ENCODE results near the gene TSTD2. TPM values are rescaled to one million over a fixed set of nuclear protein-coding genes. Genes with fewer than 3 reads are reported as not detected.
"Not testable (repeated sequence)": the region's sequence is repeated elsewhere in the genome, so short reads cannot be mapped to it uniquely, and the experiment has no call there.

TSTD2 gene
- total RNA-seq, 2 experiments from 2014 or later, result 10.3 to 13.4 TPM

DNA sequence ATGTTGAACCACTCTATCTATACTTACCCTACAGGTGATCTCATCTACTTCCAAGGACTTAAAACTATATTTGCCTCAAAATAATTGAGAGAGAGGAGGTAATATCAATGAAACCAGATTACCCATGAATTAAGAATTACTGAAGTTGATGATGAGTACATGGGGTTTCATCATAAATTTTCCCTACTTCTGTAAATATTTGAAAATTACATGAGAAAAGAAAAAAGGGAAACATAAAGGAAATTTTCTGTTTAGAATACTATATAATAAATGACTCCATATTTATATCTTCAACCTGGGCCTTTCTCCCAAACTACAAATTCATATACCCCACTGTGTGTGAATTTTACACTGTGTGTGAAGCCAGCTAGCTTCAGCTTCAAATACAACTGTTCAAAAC lies 2.6 kb downstream of the TSTD2 start:
- Mint-ChIP-seq H3K27me3 (no peaks in the 10 kb centered on the region), H3K27ac (no peak overlapping the region)
- POLR2A ChIA-PET, result interaction anchor here (1.2 kb wide), 1 partner anchor 67 kb away, joined by 3 read pairs; the partner anchor contains the start of gene XPA

DNA sequence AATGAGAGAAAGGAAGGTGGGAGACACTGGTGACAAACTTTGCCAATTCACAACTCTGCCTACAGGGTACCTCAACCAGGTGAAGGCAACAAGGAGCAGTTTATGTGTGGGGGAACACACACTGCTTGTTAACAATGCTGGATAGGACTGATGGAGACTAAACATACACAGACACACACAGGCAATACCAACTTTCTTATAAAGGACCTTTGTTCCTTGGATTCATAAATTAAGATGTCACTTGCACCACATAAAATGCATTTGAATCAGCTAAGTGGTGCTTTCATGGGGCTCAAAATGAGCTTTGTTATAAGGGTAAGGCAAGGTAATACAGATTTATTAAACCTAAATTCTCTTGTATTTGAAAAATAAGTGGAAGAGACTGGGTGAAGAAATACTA lies 4.0 kb downstream of the TSTD2 start:
- Mint-ChIP-seq H3K36me3 (peaks cover 10% of the 10 kb centered on the region), H3K4me1 (ENCODE audit: low read depth) (peaks cover 19% of the 10 kb centered on the region), H3K4me3 (no peak overlapping the region), H3K9me3 (no peaks in the 10 kb centered on the region), H3K27ac (no peak overlapping the region), H3K27me3 (no peaks in the 10 kb centered on the region)
- CTCF ChIA-PET, result interaction anchor here (3.0 to 3.3 kb wide), 2 partner anchors 13 to 30 kb away, joined by 11 read pairs; no protein-coding TSS in a partner anchor
- DNase-seq, result no peak
- intact Hi-C loops (cut with micrococcal nuclease), result no loop called here
- POLR2A ChIA-PET, result no interaction called here

More for the DNA sequence above, 2.6 kb downstream of the TSTD2 start:
- CTCF ChIA-PET, result interaction anchor here (3.0 to 3.7 kb wide), 2 partner anchors 15 kb away, joined by 11 to 28 read pairs; no protein-coding TSS in a partner anchor
- Mint-ChIP-seq H3K4me1 (ENCODE audit: low read depth) (peaks cover 32% of the 10 kb centered on the region), H3K9me3 (no peaks in the 10 kb centered on the region), H3K36me3 (peaks cover 14% of the 10 kb centered on the region), H3K4me3 (no peak overlapping the region)
- intact Hi-C loops (cut with micrococcal nuclease), result loop anchor here (5.0 to 10.0 kb wide), 5 partner anchors 174 to 1753 kb away; partner anchors contain the start of genes ERCC6L2, ZNF367 and ZNF782
- DNase-seq, result no peak

DNA sequence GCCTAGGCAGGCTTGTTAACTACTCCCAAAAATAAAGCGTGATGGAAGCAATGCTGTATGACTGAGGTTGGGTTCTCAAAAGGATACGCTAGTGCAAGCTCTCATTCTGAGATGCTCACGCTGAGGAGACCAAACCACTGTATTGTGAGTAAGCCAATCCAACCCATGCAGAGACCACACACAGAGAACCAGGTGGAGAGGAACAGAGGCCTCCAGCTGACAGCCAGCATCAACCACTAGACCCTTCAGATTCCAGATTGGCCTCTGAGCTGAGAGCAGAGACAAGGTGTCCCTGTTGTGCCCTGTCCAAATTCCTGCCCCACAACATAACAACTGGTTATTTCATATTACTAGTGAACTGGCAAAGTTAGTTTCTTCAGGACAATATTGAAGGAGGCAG lies 4.5 kb downstream of the TSTD2 start:
- no peak overlapping the region for H3K4me3 Mint-ChIP-seq
- ChIA-PET CTCF (interaction anchor here (3.0 to 3.3 kb wide), 2 partner anchors 13 to 30 kb away, joined by 11 read pairs; no protein-coding TSS in a partner anchor), POLR2A (no interaction called here)
- DNase-seq, result no peak
- H3K27me3 Mint-ChIP-seq, result no peaks in the 10 kb centered on the region
- H3K27ac Mint-ChIP-seq, result no peak overlapping the region
- intact Hi-C loops (cut with micrococcal nuclease), result no loop called here
- H3K9me3 Mint-ChIP-seq, result no peaks in the 10 kb centered on the region
- peaks cover 19% of the 10 kb centered on the region for H3K4me1 Mint-ChIP-seq (ENCODE audit: low read depth)
- peaks cover 7% of the 10 kb centered on the region for H3K36me3 Mint-ChIP-seq

DNA sequence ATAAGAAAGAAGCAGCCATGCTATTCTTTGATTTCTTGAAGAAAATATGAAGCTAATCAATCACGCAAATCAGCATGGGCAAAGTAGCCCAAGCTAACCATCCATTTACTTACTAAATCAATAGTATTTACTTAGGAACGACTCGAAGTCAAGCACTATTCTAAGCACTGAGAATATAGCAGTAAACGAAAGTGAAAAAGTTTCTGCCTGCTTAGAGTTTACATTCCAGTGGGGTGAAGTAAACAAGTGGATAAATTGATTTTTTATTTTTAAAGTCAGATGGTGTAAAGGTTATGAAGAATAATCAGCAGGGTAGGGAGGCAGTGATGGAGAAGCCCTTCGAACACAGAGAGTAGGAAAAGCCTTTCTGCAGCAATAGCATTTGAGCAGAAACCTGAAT lies 5.5 kb downstream of the TSTD2 start:
- CTCF ChIA-PET, result interaction anchor here (3.0 to 3.3 kb wide), 2 partner anchors 12 to 29 kb away, joined by 11 read pairs; no protein-coding TSS in a partner anchor
- H3K36me3 Mint-ChIP-seq, result peaks cover 9% of the 10 kb centered on the region
- no peaks in the 10 kb centered on the region for H3K27me3 Mint-ChIP-seq
- DNase-seq, result no peak
- peaks cover 19% of the 10 kb centered on the region for H3K4me1 Mint-ChIP-seq (ENCODE audit: low read depth)
- POLR2A ChIA-PET, result no interaction called here
- H3K9me3 Mint-ChIP-seq, result no peaks in the 10 kb centered on the region
- intact Hi-C loops (cut with micrococcal nuclease), result no loop called here
- no peak overlapping the region for H3K4me3 Mint-ChIP-seq
- H3K27ac Mint-ChIP-seq, result no peak overlapping the region

DNA sequence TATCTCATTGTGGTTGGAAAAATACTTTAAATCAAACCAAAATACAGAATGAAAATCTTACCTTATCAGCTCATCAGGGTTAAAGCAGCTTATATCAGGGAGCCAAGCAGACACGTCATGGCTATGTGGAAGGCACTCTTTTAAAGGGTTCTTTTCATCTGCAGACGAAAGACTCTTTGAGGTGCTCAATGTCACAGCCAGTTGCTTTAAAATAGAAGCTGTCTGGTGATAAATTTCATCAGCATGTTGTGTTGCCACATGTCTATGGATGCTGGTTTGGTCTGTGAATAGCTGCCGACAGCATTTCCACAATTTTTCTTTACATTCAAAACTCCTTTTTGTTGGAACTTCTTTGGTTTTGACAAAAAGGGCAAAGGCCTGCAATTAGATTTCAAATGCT lies 7.5 kb downstream of the TSTD2 start:
- no peak overlapping the region for H3K27ac Mint-ChIP-seq
- H3K9me3 Mint-ChIP-seq, result no peaks in the 10 kb centered on the region
- ChIA-PET POLR2A (no interaction called here), CTCF (interaction anchor here (2.0 kb wide), 1 partner anchor 10 kb away, joined by 11 read pairs; no protein-coding TSS in a partner anchor)
- intact Hi-C loops (cut with micrococcal nuclease), result no loop called here
- H3K4me3 Mint-ChIP-seq, result no peak overlapping the region
- no peaks in the 10 kb centered on the region for H3K27me3 Mint-ChIP-seq
- DNase-seq, result no peak
- H3K36me3 Mint-ChIP-seq, result peaks cover 10% of the 10 kb centered on the region
- H3K4me1 Mint-ChIP-seq (ENCODE audit: low read depth), result peaks cover 11% of the 10 kb centered on the region

DNA sequence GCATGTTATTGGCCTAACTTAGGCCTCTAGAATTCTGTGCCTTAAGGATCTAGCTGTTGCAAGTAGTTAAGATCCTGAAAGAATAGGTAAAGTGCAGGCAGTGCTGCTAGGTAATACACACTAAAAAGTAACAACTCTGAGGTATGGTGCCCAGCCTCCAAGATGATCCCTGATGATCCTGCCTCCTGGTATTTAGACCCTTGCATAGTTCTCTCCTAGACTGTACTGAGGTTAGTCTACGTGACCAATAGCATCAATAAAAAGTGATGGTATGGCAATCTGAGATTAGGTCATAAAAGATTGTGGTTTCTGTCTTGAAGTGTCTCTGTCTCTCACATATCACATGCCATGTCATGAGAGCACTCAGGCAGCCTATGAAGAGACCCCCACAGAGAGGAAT lies 9.2 kb downstream of the TSTD2 start:
- CTCF ChIA-PET, result interaction anchor here (0.7 kb wide), 1 partner anchor 25 kb away, joined by 4 read pairs; no protein-coding TSS in a partner anchor
- Mint-ChIP-seq H3K4me3 (no peak overlapping the region), H3K4me1 (ENCODE audit: low read depth) (peaks cover 3% of the 10 kb centered on the region), H3K27ac (no peak overlapping the region), H3K9me3 (no peaks in the 10 kb centered on the region), H3K36me3 (peaks cover 12% of the 10 kb centered on the region), H3K27me3 (no peaks in the 10 kb centered on the region)
- intact Hi-C loops (cut with micrococcal nuclease), result no loop called here
- no peak for DNase-seq
- POLR2A ChIA-PET, result no interaction called here

DNA sequence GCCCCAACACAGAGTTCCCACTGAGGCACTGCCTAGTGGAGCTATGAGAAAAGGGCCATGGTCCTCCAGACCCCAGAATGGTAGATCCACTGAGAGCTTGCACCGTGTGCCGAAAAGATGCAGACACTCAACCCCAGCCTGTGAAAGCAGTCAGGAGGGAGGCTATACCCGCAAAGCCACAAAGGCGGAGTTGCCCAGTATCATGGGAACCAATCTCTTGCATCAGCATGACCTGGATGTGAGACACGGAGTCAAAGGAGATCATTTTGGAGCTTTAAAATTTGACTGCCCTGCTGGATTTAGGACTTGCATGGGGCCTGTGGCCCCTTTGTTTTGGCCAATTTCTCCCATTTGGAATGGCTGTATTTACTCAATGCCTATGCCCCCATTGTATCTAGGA lies 10.7 kb downstream of the TSTD2 start:
- CTCF ChIA-PET; intact Hi-C loops (cut with micrococcal nuclease); H3K9me3 Mint-ChIP-seq; DNase-seq; POLR2A ChIA-PET; H3K27ac Mint-ChIP-seq; H3K27me3 Mint-ChIP-seq; H3K4me3 Mint-ChIP-seq: not testable (repeated sequence)
- H3K4me1 Mint-ChIP-seq (ENCODE audit: low read depth), result peaks cover 12% of the 10 kb centered on the region
- peaks cover 12% of the 10 kb centered on the region for H3K36me3 Mint-ChIP-seq

DNA sequence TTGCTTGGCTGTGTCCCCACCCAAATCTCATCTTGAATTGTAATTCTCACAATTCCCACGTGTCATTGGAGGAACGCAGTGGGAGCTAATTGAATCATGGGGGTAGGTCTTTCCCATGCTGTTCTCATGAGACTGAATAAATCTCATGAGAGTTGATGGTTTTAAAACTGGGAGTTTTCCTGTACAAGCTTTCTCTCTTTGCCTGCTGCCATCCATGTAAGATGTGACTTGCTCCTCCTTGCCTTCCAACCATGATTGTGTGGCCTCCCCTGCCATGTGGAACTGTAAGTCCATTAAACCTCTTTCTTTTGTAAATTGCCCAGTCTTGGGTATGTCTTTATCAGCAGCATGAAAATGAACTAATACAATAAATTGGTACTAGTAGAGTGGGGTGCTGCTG lies 13.1 kb downstream of the TSTD2 start:
- peaks cover 12% of the 10 kb centered on the region for H3K4me1 Mint-ChIP-seq (ENCODE audit: low read depth)
- intact Hi-C loops (cut with micrococcal nuclease); H3K4me3 Mint-ChIP-seq; H3K27me3 Mint-ChIP-seq; CTCF ChIA-PET; POLR2A ChIA-PET; H3K27ac Mint-ChIP-seq; H3K9me3 Mint-ChIP-seq; DNase-seq: not testable (repeated sequence)
- H3K36me3 Mint-ChIP-seq, result peaks cover 15% of the 10 kb centered on the region

DNA sequence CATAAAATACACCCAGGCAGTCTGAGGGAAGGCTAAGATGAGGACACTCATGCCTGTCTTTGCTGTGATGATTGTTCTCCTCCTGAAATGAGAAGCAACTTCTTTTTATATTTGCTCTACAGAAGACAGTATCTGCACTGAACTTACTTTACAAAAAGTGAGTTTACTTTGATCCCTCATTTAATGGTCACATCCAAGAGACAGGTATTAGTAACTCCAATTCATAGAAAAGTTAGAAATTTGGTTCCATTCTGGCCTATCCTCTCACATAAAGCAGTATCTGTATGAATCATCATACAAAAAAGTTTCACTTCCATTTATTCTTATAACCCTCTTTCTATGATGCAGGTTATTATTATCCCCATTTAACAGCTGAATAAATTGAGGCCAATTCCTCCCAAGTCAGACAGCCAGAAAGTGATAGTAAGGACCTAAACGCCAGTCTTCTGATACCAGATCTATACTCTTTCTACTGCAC lies 15.2 kb downstream of the TSTD2 start:
- intact Hi-C loops (cut with micrococcal nuclease), result no loop called here
- CTCF ChIA-PET, result interaction anchor here (1.2 to 1.6 kb wide), 2 partner anchors 19 to 149 kb away, joined by 4 to 5 read pairs; no protein-coding TSS in a partner anchor
- Mint-ChIP-seq H3K9me3 (no peaks in the 10 kb centered on the region), H3K27me3 (no peaks in the 10 kb centered on the region), H3K36me3 (peaks cover 12% of the 10 kb centered on the region), H3K4me3 (no peak overlapping the region), H3K4me1 (ENCODE audit: low read depth) (peaks cover 12% of the 10 kb centered on the region), H3K27ac (no peak overlapping the region)
- DNase-seq, result no peak
- POLR2A ChIA-PET, result interaction anchor here (1.1 kb wide), 1 partner anchor 15 kb away, joined by 6 read pairs; the partner anchor contains the start of genes NCBP1 and TSTD2

DNA sequence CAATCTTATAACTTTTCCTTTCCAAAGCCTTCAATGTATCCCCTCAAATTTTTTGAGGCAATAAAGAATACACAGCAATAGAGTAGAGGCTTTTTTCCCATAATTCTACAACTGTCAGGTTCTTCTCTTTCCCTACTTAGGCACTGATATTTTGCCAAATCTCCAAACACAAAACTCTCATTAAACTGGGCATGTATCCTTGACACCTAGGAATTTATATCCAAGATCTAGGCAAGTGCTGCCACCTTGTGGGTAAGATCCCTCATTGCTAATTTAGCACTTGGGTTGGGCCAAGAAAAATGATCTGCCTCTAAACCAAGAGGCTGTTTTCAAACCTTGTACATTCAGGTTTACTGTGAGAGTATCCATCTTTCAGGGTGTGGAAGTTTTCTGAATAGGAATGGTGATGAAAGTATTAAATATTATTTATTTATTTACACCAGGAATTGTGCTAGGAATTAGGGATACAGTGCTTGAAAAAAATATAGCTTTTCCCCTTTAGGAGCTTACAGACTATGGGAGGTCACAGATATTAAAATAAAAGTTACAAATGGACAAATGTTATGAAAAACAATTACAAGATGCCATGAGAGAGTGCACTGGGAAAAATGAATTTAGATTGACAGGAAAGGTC lies 17.6 kb downstream of the TSTD2 start:
- Mint-ChIP-seq H3K36me3 (peaks cover 17% of the 10 kb centered on the region), H3K27me3 (no peaks in the 10 kb centered on the region), H3K4me3 (no peak overlapping the region), H3K9me3 (no peaks in the 10 kb centered on the region), H3K4me1 (ENCODE audit: low read depth) (peaks cover 12% of the 10 kb centered on the region), H3K27ac (no peak overlapping the region)
- ChIA-PET POLR2A (no interaction called here), CTCF (interaction anchor here (0.6 to 6.3 kb wide), 34 partner anchors 9 to 758 kb away, joined by 3 to 97 read pairs (median 4); partner anchors contain the start of genes NCBP1, TDRD7, TSTD2 and XPA)
- peak; percentile 64 for DNase-seq
- intact Hi-C loops (cut with micrococcal nuclease), result loop anchor here (1.0 kb wide), 3 partner anchors 147 to 228 kb away; no protein-coding TSS in a partner anchor

DNA sequence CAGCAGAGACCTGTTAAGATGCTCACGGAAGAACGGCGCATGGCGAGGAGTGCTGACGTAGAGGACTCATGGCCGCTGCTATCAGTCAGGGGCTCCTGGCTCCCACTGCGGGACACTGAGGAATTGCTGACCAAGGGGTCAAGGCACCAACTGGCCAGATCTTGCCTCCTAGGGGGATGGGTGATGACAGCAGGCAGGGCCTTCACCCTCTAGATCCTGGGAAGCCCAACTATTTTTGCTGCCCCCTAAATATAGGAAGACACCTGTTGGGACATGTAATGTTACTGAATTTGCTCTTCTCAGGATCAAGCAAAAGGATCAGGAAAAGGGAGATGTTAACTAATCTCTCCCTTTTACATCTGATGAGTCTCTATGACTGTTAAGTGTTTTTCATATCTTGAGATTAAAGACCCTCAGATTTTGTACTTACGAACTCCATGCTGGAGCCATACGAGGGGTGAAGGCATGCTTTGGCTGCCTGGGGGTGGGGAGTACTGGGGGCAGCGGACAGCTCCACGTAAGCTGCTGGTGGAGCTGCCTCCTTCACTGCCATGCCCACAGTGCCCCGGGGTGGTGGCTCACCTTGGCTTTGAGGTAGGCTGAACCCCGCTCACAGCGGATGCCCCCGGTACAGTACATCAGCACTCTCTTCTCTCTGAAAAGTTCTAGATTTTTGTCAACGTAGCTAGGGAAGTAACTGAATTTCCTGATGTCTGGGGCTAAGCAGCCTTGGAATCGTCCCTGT lies 28.1 kb downstream of the TSTD2 start:
- no peak for DNase-seq
- POLR2A ChIA-PET, result interaction anchor here (0.6 kb wide), 1 partner anchor 199 kb away, joined by 3 read pairs; no protein-coding TSS in a partner anchor
- Mint-ChIP-seq H3K27me3 (no peaks in the 10 kb centered on the region), H3K27ac (no peak overlapping the region), H3K4me1 (ENCODE audit: low read depth) (no peaks in the 10 kb centered on the region), H3K4me3 (no peak overlapping the region), H3K9me3 (no peaks in the 10 kb centered on the region), H3K36me3 (peaks cover 17% of the 10 kb centered on the region)
- CTCF ChIA-PET, result interaction anchor here (1.2 kb wide), 1 partner anchor 136 kb away, joined by 3 read pairs; no protein-coding TSS in a partner anchor
- intact Hi-C loops (cut with micrococcal nuclease), result no loop called here

DNA sequence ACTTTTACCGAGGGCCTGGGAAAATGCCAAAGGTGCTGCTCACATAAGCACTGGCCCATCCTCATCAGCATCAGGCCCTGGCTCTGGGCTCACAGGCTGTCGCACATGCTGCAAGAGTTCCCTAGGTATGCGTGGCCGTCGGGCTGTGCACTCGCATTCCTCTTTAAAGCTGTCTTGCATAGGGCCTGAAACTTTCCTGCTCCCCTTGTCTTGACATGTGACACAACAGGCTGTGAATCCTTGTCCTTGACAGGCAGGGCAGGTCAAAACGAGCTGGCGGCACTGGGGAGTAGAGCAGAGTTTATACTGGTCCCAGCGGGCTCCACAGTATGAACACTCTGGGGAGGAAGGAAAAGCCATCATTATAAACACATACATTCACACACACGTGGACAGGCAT lies 30.7 kb downstream of the TSTD2 start:
- intact Hi-C loops (cut with micrococcal nuclease), result no loop called here
- H3K27me3 Mint-ChIP-seq, result no peaks in the 10 kb centered on the region
- peaks cover 16% of the 10 kb centered on the region for H3K36me3 Mint-ChIP-seq
- H3K4me3 Mint-ChIP-seq, result no peak overlapping the region
- POLR2A ChIA-PET, result no interaction called here
- DNase-seq, result no peak
- peaks cover 6% of the 10 kb centered on the region for H3K4me1 Mint-ChIP-seq (ENCODE audit: low read depth)
- CTCF ChIA-PET, result interaction anchor here (1.6 to 10.1 kb wide), 3 partner anchors 13 to 191 kb away, joined by 3 to 225 read pairs (median 16); no protein-coding TSS in a partner anchor
- H3K27ac Mint-ChIP-seq, result no peak overlapping the region
- H3K9me3 Mint-ChIP-seq, result no peaks in the 10 kb centered on the region
